Activated CD4-positive, CD25-positive, alpha-beta regulatory T cell treated with anti-CD3 and anti-CD28 coated beads, Interleukin-2, amount 50 U/mL, for 72 hours (primary cell): ENCODE results near the gene CBLB.
"Not testable (repeated sequence)": the region's sequence is repeated elsewhere in the genome, so short reads cannot be mapped to it uniquely, and the experiment has no call there.

Experiments used
- DNase-seq: peaks from one replicate; pipeline ENCODE4 v3.0.0; 2021

The CBLB gene

GRCh38 chr3:105844704-105845103, 24.1 kb downstream of the CBLB start:
- no peak for DNase-seq

- no peak for DNase-seq
These were observed 24.8 kb downstream of the CBLB start for GRCh38 chr3:105843994-105844393.

DNA sequence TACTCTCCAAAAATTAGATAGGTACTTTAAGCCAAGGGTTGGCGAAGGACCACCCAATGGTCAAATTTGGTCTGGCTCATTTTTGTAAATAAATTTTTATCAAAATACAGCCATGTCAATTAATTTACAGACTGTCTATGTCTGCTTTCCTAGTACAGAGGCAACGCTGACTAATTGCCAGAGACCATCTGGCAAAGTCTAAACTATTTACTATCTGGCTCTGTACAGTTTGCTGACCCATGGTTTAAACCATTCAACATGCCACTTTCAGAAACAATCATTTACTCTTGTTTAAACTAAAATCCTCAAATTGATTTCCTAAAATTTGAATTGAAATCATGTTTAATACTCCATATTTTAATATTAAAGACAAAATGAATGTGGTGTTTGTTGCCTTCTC, 25.9 kb downstream of the CBLB start:
- DNase-seq = no peak

GRCh38 chr3:105842449-105842848, 26.4 kb downstream of the CBLB start:
- DNase-seq = no peak

- DNase-seq = no peak
These were observed 30.9 kb downstream of the CBLB start for GRCh38 chr3:105837947-105838346.

GRCh38 chr3:105837143-105837740, 31.6 kb downstream of the CBLB start:
- no peak for DNase-seq

DNA sequence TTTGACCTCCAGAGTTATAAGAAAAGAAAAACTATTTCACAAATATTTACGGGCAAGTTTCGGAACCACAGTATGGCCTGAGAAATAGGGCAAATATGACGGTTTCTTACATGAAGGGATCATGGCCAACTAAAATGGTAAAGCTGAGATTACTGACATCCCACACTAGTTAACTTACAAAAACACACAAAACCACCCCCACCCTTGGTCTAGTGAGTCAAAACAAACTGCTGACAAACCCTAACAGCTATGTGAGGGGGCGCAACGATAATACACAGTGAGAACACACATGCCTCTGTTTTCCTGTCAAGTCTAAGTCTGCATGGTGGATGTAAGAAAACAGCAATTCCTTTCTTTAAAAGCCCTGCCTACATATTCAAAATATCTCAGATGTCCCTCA, 32.3 kb downstream of the CBLB start:
- no peak for DNase-seq

GRCh38 chr3:105835606-105836005, 33.2 kb downstream of the CBLB start:
- DNase-seq = no peak

DNA sequence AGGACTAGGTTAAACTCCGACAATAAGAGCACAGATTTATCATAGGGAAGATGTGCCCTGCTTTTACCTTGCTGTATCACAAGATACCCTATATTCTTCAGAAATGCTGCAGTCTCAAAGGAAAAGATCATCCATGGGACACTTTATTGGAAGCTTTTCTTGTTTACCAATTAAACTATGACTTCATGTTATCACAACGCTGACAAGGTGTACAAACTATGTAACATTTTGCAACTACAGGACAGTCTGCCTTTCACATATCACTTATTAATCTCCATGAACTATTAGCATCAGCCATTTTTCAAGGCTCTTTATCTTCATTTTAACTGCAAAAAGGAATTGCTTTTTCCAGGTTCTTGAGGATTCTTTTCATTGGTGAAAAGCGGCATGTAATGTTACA, 34.0 kb downstream of the CBLB start:
- no peak for DNase-seq

DNA sequence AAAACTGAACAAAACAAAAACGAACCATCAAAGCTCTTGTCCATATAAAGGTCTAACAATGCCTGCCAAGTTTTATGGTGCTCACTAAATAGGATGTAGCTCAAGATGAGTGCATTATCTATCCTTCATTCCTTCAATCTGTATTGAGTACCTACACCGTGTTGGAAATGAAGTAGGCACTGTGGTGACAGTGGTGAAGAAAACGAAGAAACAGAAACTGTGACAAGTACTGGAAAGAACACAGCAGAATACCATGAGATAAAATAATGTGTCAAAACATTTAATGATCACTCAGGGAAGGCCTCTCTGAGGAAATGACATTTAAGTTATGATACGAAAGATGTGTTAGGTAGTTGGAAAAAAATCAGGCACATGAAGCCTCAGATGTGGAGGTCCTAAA, 36.2 kb downstream of the CBLB start:
- no peak for DNase-seq

- DNase-seq = no peak
These were observed 38.0 kb downstream of the CBLB start for GRCh38 chr3:105830836-105831235.

- no peak for DNase-seq
These were observed 38.8 kb downstream of the CBLB start for GRCh38 chr3:105829871-105830622.

DNA sequence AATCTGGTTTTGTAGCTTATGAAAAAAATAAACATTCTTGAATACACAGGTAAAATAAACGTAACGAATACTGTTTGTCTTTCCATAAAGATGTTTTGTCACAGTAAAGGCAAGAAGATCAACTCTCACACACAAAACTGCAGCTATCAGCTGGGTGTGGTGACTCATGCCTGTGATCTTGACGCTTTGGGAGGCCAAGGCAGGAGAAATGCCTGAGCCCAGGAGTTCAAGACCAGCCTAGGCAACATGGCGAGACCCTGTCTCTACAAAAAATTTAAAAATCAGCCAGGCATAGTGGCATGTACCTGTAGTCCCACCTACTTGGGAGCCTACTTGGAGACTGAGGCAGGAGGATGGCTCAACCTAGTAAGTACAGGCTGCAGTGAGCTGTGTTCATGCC, 39.6 kb downstream of the CBLB start:
- no peak for DNase-seq

- DNase-seq = no peak
These were observed 40.1 kb downstream of the CBLB start for GRCh38 chr3:105828703-105829102.

GRCh38 chr3:105827959-105828358, 40.9 kb downstream of the CBLB start:
- DNase-seq = no peak

- no peak for DNase-seq
These were observed 41.8 kb downstream of the CBLB start for GRCh38 chr3:105826778-105827634.

DNA sequence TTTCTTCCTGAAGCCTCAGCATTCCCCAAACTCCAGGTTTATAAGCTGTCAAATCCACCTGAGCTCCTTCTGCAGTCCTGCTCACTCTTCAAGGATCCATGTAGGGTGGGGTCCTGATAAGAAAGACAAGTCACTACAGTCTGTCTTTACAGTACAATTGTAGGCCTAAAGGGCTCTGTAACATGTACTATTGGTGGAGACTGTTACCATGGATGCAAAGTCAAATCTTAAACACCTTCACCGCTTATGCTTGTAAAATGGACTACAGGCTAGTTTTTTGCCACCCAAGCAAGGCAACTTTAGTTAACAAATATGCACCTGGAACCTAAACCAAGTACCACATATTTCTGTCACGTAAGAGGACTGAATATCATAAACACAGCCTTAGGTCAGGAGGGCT, 44.7 kb downstream of the CBLB start:
- no peak for DNase-seq

DNA sequence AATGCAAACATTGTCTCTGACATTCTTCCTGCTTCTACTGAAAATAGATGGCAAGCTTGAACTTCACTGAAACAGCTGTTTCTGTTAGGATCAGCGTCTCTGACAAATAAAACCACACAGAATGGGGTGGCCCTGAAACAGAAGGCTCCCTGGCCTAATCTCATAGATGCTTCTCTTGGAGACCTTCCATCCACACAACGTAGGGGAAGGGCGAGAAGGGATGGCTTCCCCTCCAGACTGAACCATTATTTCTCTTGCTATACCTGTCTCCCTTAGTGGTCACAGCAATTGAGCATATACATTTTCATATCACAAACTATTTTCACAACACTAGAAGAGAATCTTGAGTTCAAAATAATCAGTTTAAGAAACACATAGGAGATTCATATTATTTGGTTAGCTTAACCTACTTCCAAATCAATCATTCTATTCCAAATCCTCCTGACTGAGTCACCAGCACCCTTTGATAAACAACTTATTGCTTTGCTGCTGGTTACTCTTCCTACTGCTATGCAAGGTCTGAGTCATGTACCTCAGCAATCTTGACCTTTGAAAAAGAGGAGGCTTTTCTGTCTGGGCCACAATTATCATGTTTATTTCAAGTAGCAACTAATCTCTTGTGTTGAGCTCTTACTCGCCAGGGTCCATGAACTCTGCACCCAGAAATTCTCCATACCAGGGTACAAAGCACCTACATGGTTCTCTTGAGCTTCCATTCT, 45.5 kb downstream of the CBLB start:
- no peak for DNase-seq

GRCh38 chr3:105822171-105823123, 46.4 kb downstream of the CBLB start:
- DNase-seq = no peak

- DNase-seq = no peak
These were observed 47.4 kb downstream of the CBLB start for GRCh38 chr3:105821433-105821832.

DNA sequence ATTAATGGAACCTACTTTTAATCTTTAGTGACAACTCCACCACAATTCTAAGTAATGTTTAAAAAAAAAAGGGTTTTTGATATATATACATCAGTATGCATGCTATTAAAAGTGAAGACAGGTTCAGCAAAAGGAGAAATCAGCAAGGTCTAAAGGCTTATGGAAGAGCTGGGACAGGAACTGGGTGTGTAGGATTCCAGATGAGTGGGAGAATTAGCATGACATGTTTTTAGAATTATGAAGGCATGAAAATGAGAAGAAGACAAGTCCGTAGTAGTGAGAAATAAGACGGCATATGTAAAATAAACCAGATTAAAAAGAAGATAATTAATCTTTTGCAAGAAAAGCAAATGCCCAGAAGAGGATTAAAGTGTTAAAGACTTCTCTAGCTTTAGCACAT, 52.0 kb downstream of the CBLB start:
- DNase-seq = no peak

- DNase-seq = not testable (repeated sequence)
These were observed 53.5 kb downstream of the CBLB start for GRCh38 chr3:105815331-105815730.
